GM12873 (cell line): ENCODE results near the gene TMED1.

ENCODE experiments used
- CTCF ChIP-seq: IDR thresholded peaks from 2 replicates; pipeline ENCODE4 v1.5.1; 2012; ENCODE audit warnings: low read depth, mild to moderate bottlenecking, moderate library complexity, low read length, control low read depth; ENCODE audit not compliant: insufficient read depth; ENCODE audit errors: missing control alignments

Gene TMED1

GRCh38 chr19:10826231-10826630 lies 9.8 kb downstream of the TMED1 start:
- TF ChIP-seq CTCF = no peak

- TF ChIP-seq CTCF = no peak
Observed at GRCh38 chr19:10823690-10824089, 12.3 kb downstream of the TMED1 start.

GRCh38 chr19:10820173-10820572 lies 15.8 kb downstream of the TMED1 start:
- TF ChIP-seq CTCF = peak; percentile 56

- no peak for TF ChIP-seq CTCF
Observed at GRCh38 chr19:10819124-10820060, 16.6 kb downstream of the TMED1 start.

- TF ChIP-seq CTCF = no peak
Observed at GRCh38 chr19:10818301-10819123, 17.5 kb downstream of the TMED1 start.

GRCh38 chr19:10817291-10818038 lies 18.5 kb downstream of the TMED1 start:
- no peak for TF ChIP-seq CTCF
